HG02943 (cell line): ENCODE results near the gene SDK2.
"Not testable (repeated sequence)": the region's sequence is repeated elsewhere in the genome, so short reads cannot be mapped to it uniquely, and the experiment has no call there.

Experiments
- ATAC-seq: cut with Tn5 transposase; IDR thresholded peaks from one replicate; pipeline ENCODE4 v1.9.1; 2021; ENCODE audit warnings: mild to moderate bottlenecking, low read depth, moderate library complexity; ENCODE audit not compliant: unreplicated experiment

SDK2 gene

GRCh38 chr17:73470316-73470826 is 173.9 kb downstream of the SDK2 start:
- no peak for ATAC-seq

DNA sequence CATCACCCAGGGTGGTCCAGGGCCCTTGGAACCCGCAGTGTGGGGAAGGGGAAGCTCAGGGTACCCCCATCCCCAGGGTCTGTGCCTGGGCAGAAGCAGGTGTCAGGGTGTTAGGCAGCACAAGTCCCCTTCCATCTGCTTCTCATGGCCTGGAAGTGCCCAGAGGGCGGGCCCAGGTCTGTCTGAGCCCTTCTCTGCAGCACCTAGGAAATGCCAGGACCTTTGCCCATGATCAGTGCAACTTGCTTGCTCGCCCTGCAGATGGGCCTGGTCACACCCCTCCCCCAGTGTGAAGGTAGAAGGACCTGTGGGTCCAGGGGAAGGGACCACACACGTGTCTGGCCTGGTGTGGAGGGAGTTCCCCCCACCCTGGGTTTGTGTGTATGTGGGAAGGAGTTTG is 174.9 kb downstream of the SDK2 start:
- no peak for ATAC-seq

DNA sequence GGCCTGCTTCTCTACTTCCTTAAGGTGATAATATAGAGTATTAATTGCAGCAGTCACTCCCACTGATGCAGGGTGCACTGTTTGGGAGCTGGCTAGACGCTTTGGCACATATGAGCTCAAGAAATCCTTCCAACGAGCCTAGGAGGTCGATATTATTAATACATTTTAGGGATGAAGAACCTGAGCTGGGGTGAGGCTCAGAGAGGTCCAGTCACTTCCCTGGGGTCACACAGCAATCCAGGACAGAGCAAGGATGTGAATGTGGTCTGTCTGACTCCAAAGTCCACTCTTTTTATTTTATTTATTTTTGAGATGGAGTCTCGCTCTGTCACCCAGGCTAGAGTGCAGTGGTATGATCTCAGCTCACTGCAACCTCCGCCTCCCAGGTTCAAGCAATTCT is 176.0 kb downstream of the SDK2 start:
- ATAC-seq: no peak

DNA sequence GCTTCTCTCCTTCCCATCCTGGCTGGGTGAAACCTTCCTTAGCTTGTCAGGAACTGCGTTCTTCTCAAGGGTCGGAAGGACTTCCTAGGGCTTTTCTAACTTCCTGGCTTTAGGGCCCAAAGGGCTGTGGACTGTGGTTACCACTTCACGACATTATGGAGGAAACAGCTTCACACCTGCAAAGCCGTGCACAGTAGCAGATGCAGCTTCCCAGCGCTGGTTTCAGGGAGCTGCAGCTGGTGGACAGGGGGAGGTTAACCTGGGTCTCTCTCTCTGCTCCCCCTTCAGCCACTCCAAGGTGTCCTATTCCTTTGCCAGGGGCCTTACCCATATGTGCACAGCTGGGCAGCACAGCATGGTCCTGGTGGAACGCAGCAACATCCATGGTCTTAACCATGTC is 176.6 kb downstream of the SDK2 start:
- no peak for ATAC-seq

GRCh38 chr17:73466704-73467433 is 177.4 kb downstream of the SDK2 start:
- ATAC-seq: no peak

DNA sequence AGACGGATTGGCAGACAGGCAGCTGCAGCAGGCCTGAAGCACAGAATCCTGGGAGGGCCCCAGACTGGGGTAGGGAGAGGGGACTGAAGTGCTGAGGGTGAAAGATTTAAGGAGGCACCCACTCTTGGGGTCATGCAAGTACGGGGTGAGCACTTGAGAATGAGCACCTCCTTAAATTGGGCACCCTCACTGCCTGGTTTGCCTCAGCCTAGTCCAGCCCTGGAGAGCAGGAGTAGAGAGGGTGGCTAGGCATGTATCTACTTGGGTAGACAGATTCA is 178.4 kb downstream of the SDK2 start:
- no peak for ATAC-seq

DNA sequence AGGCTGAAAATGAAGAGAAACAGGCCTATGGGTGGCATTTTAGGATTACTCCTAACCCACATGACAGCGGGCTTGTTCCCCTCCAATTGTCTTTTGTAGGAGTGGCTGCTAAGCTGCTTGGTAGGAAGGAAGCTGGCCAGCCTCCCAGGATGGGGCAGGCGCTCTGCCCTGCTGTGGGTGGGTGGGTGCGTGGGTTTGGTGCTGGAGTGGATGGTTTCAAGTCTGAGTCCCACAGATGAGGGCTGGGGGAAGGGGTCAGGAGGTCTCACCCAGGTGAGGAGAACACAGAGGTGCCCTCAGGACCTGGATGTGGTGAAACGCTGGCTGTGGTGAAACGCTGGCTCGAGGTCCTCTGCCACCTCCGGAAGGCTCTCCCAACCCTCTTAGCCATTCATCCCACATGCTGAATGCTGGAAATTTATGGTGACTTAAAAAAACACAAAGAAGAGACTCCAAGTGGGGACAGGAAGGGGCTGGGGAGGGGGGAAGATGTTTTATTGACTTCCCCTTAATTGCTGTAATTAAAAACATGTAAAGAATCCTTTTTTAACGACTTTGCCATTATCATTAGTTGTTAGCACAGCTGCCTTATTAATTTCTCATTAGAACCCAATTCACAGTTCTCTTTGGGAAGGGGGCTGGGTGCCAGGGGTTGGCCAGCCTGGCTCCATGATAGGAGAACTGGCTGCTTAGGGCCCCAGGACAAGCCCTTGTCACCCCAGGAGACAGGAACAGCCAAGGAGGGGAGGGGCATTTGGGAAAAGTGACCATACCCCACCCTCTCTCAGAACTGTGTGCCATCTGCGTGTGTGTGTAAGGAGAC is 178.9 kb downstream of the SDK2 start:
- ATAC-seq: no peak

GRCh38 chr17:73464447-73464846 is 179.8 kb downstream of the SDK2 start:
- no peak for ATAC-seq

DNA sequence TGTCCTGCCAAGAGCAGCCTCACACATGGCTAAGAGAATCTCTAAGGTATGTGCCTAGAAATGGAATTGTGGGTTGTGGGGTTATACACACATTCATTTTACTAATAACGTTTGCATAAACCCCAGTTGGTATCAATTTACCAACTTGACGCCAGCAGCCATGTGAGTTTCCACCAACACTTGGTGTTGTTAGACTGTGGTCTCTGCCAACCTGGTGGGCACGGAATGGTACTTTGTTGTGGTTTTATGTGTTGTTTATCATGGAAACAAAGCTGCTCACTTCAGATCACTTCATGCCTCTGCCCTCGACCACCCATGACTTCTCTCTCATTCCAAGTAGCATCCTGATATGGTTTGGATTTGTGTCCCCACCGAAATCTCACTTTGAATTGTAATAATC is 180.4 kb downstream of the SDK2 start:
- no peak for ATAC-seq

- ATAC-seq: no peak
Observed at GRCh38 chr17:73462823-73463222, 181.4 kb downstream of the SDK2 start.

GRCh38 chr17:73459980-73460379 is 184.3 kb downstream of the SDK2 start:
- no peak for ATAC-seq

GRCh38 chr17:73455767-73456166 is 188.5 kb downstream of the SDK2 start:
- ATAC-seq: no peak

DNA sequence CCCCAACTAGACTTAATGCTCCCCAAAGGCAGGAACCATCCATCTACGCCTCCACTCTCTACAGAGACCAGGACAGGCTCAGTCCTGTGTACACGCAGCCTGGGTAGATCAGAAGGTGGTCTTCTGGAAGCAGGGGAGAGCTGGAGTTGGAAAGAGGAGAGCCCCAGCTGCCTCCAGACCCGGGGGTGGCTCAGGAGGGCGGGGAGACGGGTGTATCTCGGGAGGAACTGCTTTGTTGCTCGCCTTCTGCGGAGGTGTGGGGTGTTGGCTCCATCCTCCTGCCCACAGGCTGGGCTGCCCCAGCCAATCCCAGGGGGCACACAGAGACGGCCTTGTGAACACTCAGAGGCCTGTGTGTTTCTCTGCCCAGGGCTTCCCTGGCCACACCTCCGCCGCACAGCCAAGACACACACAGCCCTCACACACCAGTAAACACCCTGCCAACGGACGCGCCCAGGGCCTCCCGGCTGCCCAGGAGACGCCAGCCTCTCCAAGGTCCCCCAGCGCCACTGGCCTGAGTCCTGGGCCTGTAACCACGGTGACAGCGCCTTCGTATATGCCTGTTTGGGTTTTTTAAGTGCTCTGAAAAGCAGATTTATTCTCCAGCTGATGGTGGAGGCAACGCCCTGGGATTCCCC is 189.1 kb downstream of the SDK2 start:
- ATAC-seq: no peak

GRCh38 chr17:73453494-73453893 is 190.8 kb downstream of the SDK2 start:
- ATAC-seq: not testable (repeated sequence)

DNA sequence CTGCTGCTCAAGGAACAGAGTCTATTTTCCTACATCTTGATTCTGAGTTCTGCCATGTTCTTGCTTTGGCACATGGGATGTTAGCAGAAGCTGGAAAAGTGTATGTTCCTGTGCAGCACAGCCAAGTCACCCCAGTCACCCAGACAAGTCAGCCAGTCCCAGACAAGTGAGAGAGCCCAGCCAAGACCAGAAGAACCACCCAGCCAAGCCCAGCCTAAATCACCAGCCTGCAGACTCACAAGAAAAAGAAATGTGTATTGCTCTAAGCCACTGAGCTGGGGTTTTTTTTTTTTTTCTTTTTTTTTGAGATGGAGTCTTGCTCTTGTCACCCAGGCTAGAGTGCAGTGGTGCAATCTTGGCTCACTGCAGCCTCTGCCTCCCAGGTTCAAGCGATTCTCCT is 191.2 kb downstream of the SDK2 start:
- no peak for ATAC-seq

DNA sequence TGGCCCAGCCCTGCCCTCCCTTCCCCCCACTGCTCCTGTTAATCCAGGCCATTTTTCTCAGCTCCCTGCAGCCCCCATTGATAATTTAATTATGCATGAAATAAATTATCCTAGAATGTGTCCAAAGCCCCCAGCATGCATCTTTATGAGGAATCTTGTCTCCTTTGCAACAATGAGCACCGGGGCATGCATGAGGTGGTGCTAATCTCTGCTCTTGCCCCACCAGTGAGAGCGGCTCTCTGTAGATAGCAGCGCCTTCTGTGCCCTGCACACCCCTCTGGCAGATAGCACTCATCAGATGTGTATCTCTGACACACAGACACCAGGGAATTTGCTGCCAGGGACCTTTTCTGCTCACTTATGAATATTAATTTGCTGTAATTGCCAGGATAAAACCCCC is 192.2 kb downstream of the SDK2 start:
- ATAC-seq: no peak

DNA sequence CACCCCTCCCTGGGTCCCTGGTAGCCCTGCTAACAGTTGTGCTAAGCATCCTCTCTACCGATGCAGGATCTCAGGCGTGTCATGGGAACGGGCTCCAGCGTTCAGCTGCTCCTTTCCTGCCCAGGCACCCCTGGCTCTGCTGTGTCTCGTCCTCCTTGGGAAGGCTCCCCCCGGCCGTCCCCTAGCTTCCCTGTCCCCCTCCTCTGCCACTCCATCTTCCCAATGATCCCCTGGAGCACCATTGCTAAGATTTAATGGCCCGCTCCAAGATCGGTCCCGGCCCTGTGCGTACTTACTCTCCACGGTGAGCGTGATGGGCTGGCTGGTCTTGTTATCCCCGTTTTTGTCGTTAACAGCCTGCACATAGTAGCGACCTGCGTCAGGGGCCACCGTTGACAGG is 196.9 kb downstream of the SDK2 start:
- no peak for ATAC-seq

- no peak for ATAC-seq
Observed at GRCh38 chr17:73446617-73447016, 197.6 kb downstream of the SDK2 start.

- no peak for ATAC-seq
Observed at GRCh38 chr17:73445466-73445865, 198.8 kb downstream of the SDK2 start.

DNA sequence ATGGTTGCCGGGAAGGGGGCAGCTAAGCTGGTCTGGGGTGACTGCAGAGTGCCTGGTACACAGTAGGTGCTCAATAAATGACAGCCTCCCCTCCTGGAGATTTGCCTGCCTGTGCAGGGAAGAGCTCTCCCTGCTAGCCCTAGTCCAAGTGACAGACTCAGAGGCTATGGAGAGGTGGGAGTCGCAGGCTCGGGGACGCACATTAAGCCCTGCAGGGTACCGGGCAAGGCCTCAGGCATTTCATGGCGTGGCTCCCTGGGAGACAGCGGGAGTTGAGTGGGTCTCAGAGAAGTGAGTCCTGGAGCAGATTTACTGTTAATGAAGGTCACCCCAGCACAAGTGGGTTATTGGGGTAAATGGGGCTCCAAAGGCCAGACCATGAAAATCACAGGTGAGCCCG is 200.2 kb downstream of the SDK2 start:
- ATAC-seq: no peak

DNA sequence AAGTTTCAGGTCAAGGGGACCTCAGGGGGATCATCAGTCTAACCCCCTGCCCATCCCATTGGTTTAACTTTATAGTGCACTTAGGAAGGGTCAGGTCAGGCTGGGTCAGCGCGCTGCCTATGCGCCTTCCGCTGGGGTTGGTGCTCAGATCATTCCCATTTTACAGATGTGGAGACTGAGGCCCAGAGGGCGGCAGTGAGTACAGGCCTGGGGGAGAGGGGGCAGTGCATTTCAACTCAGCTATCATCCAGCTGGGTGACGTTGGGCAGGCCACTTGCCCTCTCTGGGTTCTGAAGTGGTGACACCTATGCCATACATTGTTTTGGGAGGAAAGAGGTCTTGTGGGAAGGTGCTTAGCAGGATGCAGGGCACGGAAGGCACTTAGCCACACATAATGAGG is 204.6 kb downstream of the SDK2 start:
- no peak for ATAC-seq

GRCh38 chr17:73437826-73438225 is 206.4 kb downstream of the SDK2 start:
- no peak for ATAC-seq
